DND-41 (cell line): ENCODE results near the gene DHRS3.

ENCODE experiments used
- EZH2 ChIP-seq: IDR thresholded peaks from 3 replicates; pipeline ENCODE4 v1.6.1; 2012; ENCODE audit warnings: borderline replicate concordance, low read depth, mild to moderate bottlenecking, moderate library complexity, low read length, inconsistent platforms; ENCODE audit not compliant: severe bottlenecking
- TF ChIP-seq, protein P1 (sequence below): IDR thresholded peaks from 2 replicates; pipeline ENCODE4 v1.5.1; 2012; ENCODE audit warnings: borderline replicate concordance, low read length, moderate library complexity, mild to moderate bottlenecking; ENCODE audit not compliant: poor library complexity, severe bottlenecking; ENCODE audit errors: extremely low read depth

DNA sequence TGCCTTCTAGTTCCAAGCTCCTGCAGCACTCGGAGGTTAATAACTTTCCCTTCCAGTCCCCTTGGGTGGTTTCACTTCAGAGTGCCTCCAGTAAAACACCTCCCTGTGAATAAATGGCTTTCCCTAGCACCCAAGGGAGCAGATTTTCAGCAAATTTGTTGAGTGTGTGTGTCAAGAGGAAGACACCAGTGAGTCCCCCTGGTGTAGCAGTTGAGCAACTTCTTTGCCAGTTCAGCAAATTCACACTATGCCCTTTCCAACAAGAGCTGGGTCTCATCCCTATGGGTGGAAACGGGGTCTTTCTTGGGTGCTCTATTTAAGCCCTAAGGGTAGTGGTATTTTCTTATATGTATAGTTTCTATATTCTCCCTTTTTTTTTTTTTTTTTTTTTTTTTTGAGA is 25.1 kb upstream of the DHRS3 start:
- TF ChIP-seq, protein P1, sequence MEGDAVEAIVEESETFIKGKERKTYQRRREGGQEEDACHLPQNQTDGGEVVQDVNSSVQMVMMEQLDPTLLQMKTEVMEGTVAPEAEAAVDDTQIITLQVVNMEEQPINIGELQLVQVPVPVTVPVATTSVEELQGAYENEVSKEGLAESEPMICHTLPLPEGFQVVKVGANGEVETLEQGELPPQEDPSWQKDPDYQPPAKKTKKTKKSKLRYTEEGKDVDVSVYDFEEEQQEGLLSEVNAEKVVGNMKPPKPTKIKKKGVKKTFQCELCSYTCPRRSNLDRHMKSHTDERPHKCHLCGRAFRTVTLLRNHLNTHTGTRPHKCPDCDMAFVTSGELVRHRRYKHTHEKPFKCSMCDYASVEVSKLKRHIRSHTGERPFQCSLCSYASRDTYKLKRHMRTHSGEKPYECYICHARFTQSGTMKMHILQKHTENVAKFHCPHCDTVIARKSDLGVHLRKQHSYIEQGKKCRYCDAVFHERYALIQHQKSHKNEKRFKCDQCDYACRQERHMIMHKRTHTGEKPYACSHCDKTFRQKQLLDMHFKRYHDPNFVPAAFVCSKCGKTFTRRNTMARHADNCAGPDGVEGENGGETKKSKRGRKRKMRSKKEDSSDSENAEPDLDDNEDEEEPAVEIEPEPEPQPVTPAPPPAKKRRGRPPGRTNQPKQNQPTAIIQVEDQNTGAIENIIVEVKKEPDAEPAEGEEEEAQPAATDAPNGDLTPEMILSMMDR = no peak
- TF ChIP-seq EZH2 = no peak
